Activated CD8-positive, alpha-beta memory T cell treated with anti-CD3 and anti-CD28 coated beads, Interleukin-2, amount 50 U/mL, for 48 hours (primary cell): Measurements from ENCODE around the gene NTN1.
A peak's percentile ranks its signal among the peaks of the same experiment; 100 is the strongest.

Experiments
- DNase-seq: peaks from one replicate; pipeline ENCODE4 v3.0.0-alpha.2; 2020

Gene NTN1

GRCh38 chr17:9006175-9006767 lies 15.0 kb upstream of the NTN1 start:
- peak; percentile 3 for DNase-seq

- DNase-seq = no peak
These were observed 14.1 kb upstream of the NTN1 start for GRCh38 chr17:9007052-9007714.

GRCh38 chr17:9009096-9009495 lies 12.2 kb upstream of the NTN1 start:
- no peak for DNase-seq

- no peak for DNase-seq
These were observed 11.6 kb upstream of the NTN1 start for GRCh38 chr17:9009737-9010136.

- no peak for DNase-seq
These were observed 10.3 kb upstream of the NTN1 start for GRCh38 chr17:9011001-9011400.

- DNase-seq = no peak
These were observed 4.3 kb upstream of the NTN1 start for GRCh38 chr17:9016941-9017552.

GRCh38 chr17:9018726-9019125 lies 2.6 kb upstream of the NTN1 start:
- DNase-seq = peak; percentile 7

GRCh38 chr17:9020096-9020823 lies 1.1 kb upstream of the NTN1 start:
- DNase-seq = peak; percentile 37

GRCh38 chr17:9020824-9021157 lies 519 bp upstream of the NTN1 start:
- peak; percentile 53 for DNase-seq

GRCh38 chr17:9021992-9022572 lies 772 bp downstream of the NTN1 start:
- peak; percentile 63 for DNase-seq

GRCh38 chr17:9022573-9023391 lies 1.5 kb downstream of the NTN1 start:
- peak; percentile 66 for DNase-seq

- DNase-seq = peak; percentile 55
These were observed 2.3 kb downstream of the NTN1 start for GRCh38 chr17:9023392-9024218.

- DNase-seq = peak; percentile 18
These were observed 3.2 kb downstream of the NTN1 start for GRCh38 chr17:9024497-9024896.

- DNase-seq = peak; percentile 20
These were observed 5.4 kb downstream of the NTN1 start for GRCh38 chr17:9026741-9027140.

GRCh38 chr17:9028202-9028987 lies 7.1 kb downstream of the NTN1 start:
- peak; percentile 12 for DNase-seq

GRCh38 chr17:9028988-9029570 lies 7.8 kb downstream of the NTN1 start:
- peak; percentile 13 for DNase-seq

GRCh38 chr17:9032151-9032550 lies 10.8 kb downstream of the NTN1 start:
- no peak for DNase-seq

- peak; percentile 17 for DNase-seq
These were observed 11.3 kb downstream of the NTN1 start for GRCh38 chr17:9032583-9032982.

- DNase-seq = no peak
These were observed 13.9 kb downstream of the NTN1 start for GRCh38 chr17:9035249-9035648.

GRCh38 chr17:9036336-9036735 lies 15.0 kb downstream of the NTN1 start:
- no peak for DNase-seq
